ENCODE measurements around the gene DZIP3.
A peak's percentile ranks its signal among the peaks of the same experiment; 100 is the strongest.
"Not testable (repeated sequence)": the region's sequence is repeated elsewhere in the genome, so short reads cannot be mapped to it uniquely, and the experiment has no call there.

DZIP3 gene

GRCh38 chr3:108599677-108600409, 10.3 kb downstream of the DZIP3 start:
- DNase-seq = no peak

GRCh38 chr3:108602249-108602934, 12.9 kb downstream of the DZIP3 start:
- DNase-seq = peak; percentile 26

- DNase-seq = no peak
Observed at GRCh38 chr3:108602935-108603294, 13.4 kb downstream of the DZIP3 start.

- no peak for DNase-seq
Observed at GRCh38 chr3:108603691-108604090, 14.2 kb downstream of the DZIP3 start.

- no peak for DNase-seq
Observed at GRCh38 chr3:108605028-108605427, 15.5 kb downstream of the DZIP3 start.

GRCh38 chr3:108605491-108605890, 16.0 kb downstream of the DZIP3 start:
- no peak for DNase-seq

- DNase-seq = no peak
Observed at GRCh38 chr3:108608750-108609149, 19.2 kb downstream of the DZIP3 start.

- no peak for DNase-seq
Observed at GRCh38 chr3:108610651-108611050, 21.1 kb downstream of the DZIP3 start.

- not testable (repeated sequence) for DNase-seq
Observed at GRCh38 chr3:108616090-108616489, 26.6 kb downstream of the DZIP3 start.

- DNase-seq = no peak
Observed at GRCh38 chr3:108620250-108620649, 30.7 kb downstream of the DZIP3 start.

GRCh38 chr3:108623504-108623903, 34.0 kb downstream of the DZIP3 start:
- DNase-seq = no peak

- no peak for DNase-seq
Observed at GRCh38 chr3:108629974-108630373, 40.5 kb downstream of the DZIP3 start.

GRCh38 chr3:108642526-108642925, 53.0 kb downstream of the DZIP3 start:
- no peak for DNase-seq

- no peak for DNase-seq
Observed at GRCh38 chr3:108645364-108645763, 55.8 kb downstream of the DZIP3 start.

- not testable (repeated sequence) for DNase-seq
Observed at GRCh38 chr3:108655664-108656063, 66.1 kb downstream of the DZIP3 start.

- DNase-seq = no peak
Observed at GRCh38 chr3:108661699-108662098, 72.2 kb downstream of the DZIP3 start.

GRCh38 chr3:108662142-108662738, 72.7 kb downstream of the DZIP3 start:
- DNase-seq = peak; percentile 32

- no peak for DNase-seq
Observed at GRCh38 chr3:108664266-108664665, 74.7 kb downstream of the DZIP3 start.

- no peak for DNase-seq
Observed at GRCh38 chr3:108667312-108667711, 77.8 kb downstream of the DZIP3 start.

GRCh38 chr3:108669208-108669607, 79.7 kb downstream of the DZIP3 start:
- DNase-seq = no peak

GRCh38 chr3:108672701-108673100, 83.2 kb downstream of the DZIP3 start:
- DNase-seq = no peak

- DNase-seq = no peak
Observed at GRCh38 chr3:108673988-108674661, 84.6 kb downstream of the DZIP3 start.

- no peak for DNase-seq
Observed at GRCh38 chr3:108677811-108678210, 88.3 kb downstream of the DZIP3 start.

- not testable (repeated sequence) for DNase-seq
Observed at GRCh38 chr3:108692286-108692685, 102.8 kb downstream of the DZIP3 start.

Measured in activated CD4-positive, alpha-beta T cell treated with anti-CD3 and anti-CD28 coated beads, Interleukin-2, amount 50 U/mL, for 1 hour (primary cell).